GM23338 (cell line): ENCODE results near the gene SLC43A2.

Source experiments
- CREB1 ChIP-seq: fragments of 250-450 bp; sonication (Bioruptor Pico); IDR thresholded peaks from 2 replicates; pipeline ENCODE4 v1.5.0; 2020; ENCODE audit warnings: low read depth, mild to moderate bottlenecking, moderate library complexity
- CTCF ChIP-seq, 2 experiments: fragments of 200-600 bp in 1 of 2; sonication (generic) in 1 of 2; conservative IDR thresholded peaks; 2 replicates each; pipeline versions ENCODE4 v1.5.1 to v1.6.1; 2016 to 2017; ENCODE audit warnings: antibody characterized with exemption in 2 of 2, low read depth in 2 of 2, mild to moderate bottlenecking in 2 of 2, moderate library complexity in 1 of 2
- EZH2phosphoT487 ChIP-seq: fragments of 200-600 bp; sonication (generic); IDR thresholded peaks from one replicate; pipeline ENCODE4 v1.8.1; 2018; ENCODE audit warnings: antibody characterized with exemption; ENCODE audit not compliant: unreplicated experiment
- POLR2AphosphoS5 ChIP-seq: IDR thresholded peaks from 2 replicates; pipeline ENCODE4 v1.6.1; 2016; ENCODE audit warnings: antibody characterized with exemption, low read depth
- REST ChIP-seq: IDR thresholded peaks from one replicate; pipeline ENCODE4 v1.6.1; 2018; ENCODE audit warnings: antibody characterized with exemption; ENCODE audit not compliant: unreplicated experiment

GRCh38 chr17:1560858-1561355, 67.7 kb downstream of the SLC43A2 start:
- TF ChIP-seq CREB1 (CRISPR knock-in tag) (no peak), CTCF (conservative IDR thresholded peaks at IDR 0.05; ENCODE audit: low read depth in 2 of 2) (no peak), POLR2AphosphoS5 (no peak), EZH2phosphoT487 (no peak), REST (no peak)
